AG04449 (cell line): ENCODE measurements around the gene EIF2B4.

ENCODE experiments used
- CTCF ChIA-PET: fragments of 350-600 bp; formaldehyde crosslinking; extraction: SDS; loops from one replicate; lab custom pipeline; 2021; ENCODE audit warnings: antibody characterized with exemption; lab: Yijun Ruan, JAX
- POLR2A ChIA-PET: fragments of 400-600, 350-600 bp; formaldehyde crosslinking; extraction: SDS; loops from one replicate; lab custom pipeline; 2020; ENCODE audit warnings: antibody characterized with exemption, inconsistent platforms; lab: Yijun Ruan, JAX
- DNase-seq: peaks from one replicate; pipeline ENCODE4 v3.0.0-alpha.2; 2010; ENCODE audit warnings: low read depth, low spot score
- H3K4me3 ChIP-seq: 2 replicates; pipeline ENCODE4 v1.5.1; 2011; ENCODE audit warnings: low read depth, mild to moderate bottlenecking, control low read depth, low read length
- CTCF ChIP-seq: IDR thresholded peaks from one replicate; pipeline ENCODE4 v1.5.1; 2011; ENCODE audit warnings: mild to moderate bottlenecking, moderate library complexity, low read length, control low read depth, inconsistent platforms; ENCODE audit not compliant: insufficient read depth; ENCODE audit errors: missing control alignments

The EIF2B4 gene

GRCh38 chr2:27390822-27391679 is 20.9 kb upstream of the EIF2B4 start:
- DNase-seq, result no peak
- CTCF ChIA-PET, result interaction anchor here (1.2 to 1.3 kb wide), 3 partner anchors 10 to 21 kb away, joined by 3 to 5 read pairs (median 4); no protein-coding TSS in a partner anchor
- H3K4me3 ChIP-seq, result no peak overlapping the region
- POLR2A ChIA-PET, result no interaction called here
- no peak for TF ChIP-seq CTCF

DNA sequence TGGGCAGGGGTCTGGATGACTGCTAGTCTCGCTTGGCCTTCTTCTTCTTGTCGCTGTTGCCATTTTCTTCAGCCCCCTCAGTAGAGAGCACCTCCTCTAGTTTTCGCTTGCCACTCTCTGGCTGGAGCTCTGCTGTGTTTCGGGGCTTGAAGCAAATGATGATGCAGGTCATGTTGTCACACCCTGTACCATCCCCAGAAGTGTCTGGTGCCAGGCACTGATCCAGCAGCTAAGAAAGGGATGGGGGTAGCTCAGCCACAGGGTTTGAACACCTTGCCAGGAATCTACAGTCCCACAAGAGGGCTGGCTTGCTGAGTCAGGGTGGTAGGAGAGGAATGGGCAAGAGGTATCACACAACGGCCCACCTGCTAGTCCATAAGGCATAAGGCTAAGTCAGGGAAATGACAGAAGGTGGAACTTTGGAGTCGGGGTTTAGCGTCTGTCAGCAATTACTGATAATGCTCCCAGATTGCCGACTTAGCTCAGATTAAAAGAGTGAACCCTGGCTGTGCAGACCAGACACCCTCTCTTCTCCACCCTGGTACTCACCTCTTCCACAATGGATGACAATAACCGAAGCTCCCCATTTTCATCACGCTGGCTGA is 11.5 kb upstream of the EIF2B4 start:
- no peak for TF ChIP-seq CTCF
- H3K4me3 ChIP-seq, result no peak overlapping the region
- no peak for DNase-seq
- CTCF ChIA-PET, result interaction anchor here (3.2 to 3.9 kb wide), 2 partner anchors 10 to 301 kb away, joined by 14 to 15 read pairs; partner anchors contain the start of gene SNX17
- POLR2A ChIA-PET, result interaction anchor here (2.1 kb wide), 1 partner anchor 47 kb away, joined by 7 read pairs; the partner anchor contains the start of gene NRBP1

GRCh38 chr2:27380626-27381545 is 10.7 kb upstream of the EIF2B4 start, which contains the start of gene ZNF513:
Gene ZNF513, minus strand, starts transcription at chr2:27380734. Its CDS starts 208 bp downstream, at chr2:27380526.
- no peak for TF ChIP-seq CTCF
- peak; percentile 55 for DNase-seq
- ChIA-PET POLR2A (interaction anchor here (0.6 to 3.5 kb wide), 6 partner anchors 11 to 282 kb away, joined by 3 to 32 read pairs (median 3); partner anchors contain the start of genes EIF2B4, GTF3C2, NRBP1 and PPM1G), CTCF (interaction anchor here (2.3 to 3.9 kb wide), 3 partner anchors 10 to 302 kb away, joined by 14 to 15 read pairs (median 14); partner anchors contain the start of genes EIF2B4 and SNX17)
- H3K4me3 ChIP-seq, result peak within 1 kb of the TSS; percentile 88

DNA sequence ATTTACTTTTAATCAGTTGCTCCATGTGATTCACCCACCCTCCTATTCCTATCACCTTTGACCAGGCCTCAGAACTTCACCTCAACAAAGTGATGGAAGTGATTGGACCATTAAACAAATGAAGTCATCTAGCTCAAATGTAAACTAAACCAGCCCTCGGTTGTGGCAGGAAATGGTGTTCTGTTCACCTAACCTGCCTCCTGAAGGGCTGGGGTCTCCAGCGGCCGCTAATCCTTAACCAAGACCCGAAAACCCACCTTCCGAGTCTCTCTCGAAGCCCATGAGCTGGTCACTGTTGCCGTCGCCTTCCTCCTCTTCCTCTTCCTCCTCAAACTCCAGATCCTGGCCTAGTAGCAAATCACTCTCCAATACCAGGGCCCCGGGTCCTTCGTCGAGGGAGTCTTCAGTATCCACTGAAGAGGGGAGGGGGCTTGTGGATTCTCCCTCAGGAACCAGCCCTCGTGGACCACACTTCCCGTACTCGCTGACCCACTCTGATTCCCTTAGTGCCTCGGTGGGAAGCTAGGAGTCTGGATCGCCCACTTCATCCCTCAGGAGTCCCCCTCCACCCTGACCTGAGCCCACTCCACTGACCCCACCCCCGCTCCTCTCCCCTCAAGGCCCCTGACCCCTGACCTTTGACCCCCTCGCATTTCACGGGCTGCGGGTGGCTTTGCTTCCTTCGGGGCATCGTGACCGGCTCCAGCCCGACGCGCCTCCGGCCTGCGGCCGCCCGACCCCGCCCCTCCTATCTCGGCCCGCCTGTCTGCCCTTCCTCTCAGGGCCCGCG is 9.9 kb upstream of the EIF2B4 start:
- CTCF ChIA-PET, result interaction anchor here (0.7 to 3.9 kb wide), 5 partner anchors 9 to 305 kb away, joined by 3 to 15 read pairs (median 14); partner anchors contain the start of genes EIF2B4 and SNX17
- POLR2A ChIA-PET, result interaction anchor here (0.7 to 3.5 kb wide), 4 partner anchors 10 to 283 kb away, joined by 3 to 32 read pairs (median 5); partner anchors contain the start of genes EIF2B4, NRBP1, PPM1G and SLC4A1AP
- no peak for DNase-seq
- no peak for TF ChIP-seq CTCF
- H3K4me3 ChIP-seq, result peak overlapping the region; percentile 88

DNA sequence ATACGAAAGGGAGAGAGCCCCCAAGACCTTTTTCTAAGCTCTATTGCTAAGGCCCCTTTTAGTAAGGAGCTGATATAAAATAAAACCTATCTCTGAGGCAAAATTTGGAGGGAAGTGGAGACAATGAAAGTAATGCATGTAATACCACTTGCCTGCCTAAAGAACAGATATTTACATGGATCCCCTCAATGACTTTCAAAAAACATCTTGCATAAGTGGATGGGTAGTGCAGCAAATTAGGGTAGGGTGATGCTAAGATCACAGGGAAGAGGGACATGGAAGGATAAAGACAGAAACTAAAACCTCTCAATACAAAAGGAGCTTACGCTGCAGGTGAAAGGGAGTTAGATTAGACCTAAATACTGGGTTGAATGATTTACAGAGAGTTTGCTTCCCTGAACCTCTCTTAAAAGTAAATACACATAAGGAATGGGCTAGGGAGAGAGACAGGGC is 9.3 kb upstream of the EIF2B4 start:
- DNase-seq, result no peak
- CTCF ChIA-PET, result interaction anchor here (0.7 to 3.9 kb wide), 5 partner anchors 8 to 305 kb away, joined by 3 to 15 read pairs (median 14); partner anchors contain the start of genes EIF2B4 and SNX17
- TF ChIP-seq CTCF, result no peak
- H3K4me3 ChIP-seq, result peak overlapping the region; percentile 88
- POLR2A ChIA-PET, result interaction anchor here (2.1 to 3.5 kb wide), 2 partner anchors 9 to 49 kb away, joined by 7 to 32 read pairs; partner anchors contain the start of genes EIF2B4, NRBP1 and SNX17
